Measurements from ENCODE around the gene MANBA. TPM values are rescaled to one million over a fixed set of nuclear protein-coding genes. Genes with fewer than 3 reads are reported as not detected.
"Not testable (repeated sequence)": the region's sequence is repeated elsewhere in the genome, so short reads cannot be mapped to it uniquely, and the experiment has no call there.

The MANBA gene
- polyA plus RNA-seq, 1 donor from 2014 or later = 32.4 TPM

GRCh38 chr4:102640669-102641068 lies 120.1 kb downstream of the MANBA start:
- peaks cover 6% of the 10 kb centered on the region for H3K36me3 Mint-ChIP-seq
- no peak overlapping the region for H3K27ac Mint-ChIP-seq
- no peaks in the 10 kb centered on the region for H3K9me3 Mint-ChIP-seq
- H3K4me1 Mint-ChIP-seq = no peaks in the 10 kb centered on the region
- no peaks in the 10 kb centered on the region for H3K27me3 Mint-ChIP-seq
- no peak overlapping the region for H3K4me3 Mint-ChIP-seq

GRCh38 chr4:102639598-102639997 lies 121.2 kb downstream of the MANBA start:
- Mint-ChIP-seq H3K27me3 (no peaks in the 10 kb centered on the region), H3K36me3 (peaks cover 7% of the 10 kb centered on the region), H3K4me3 (no peak overlapping the region), H3K27ac (no peak overlapping the region), H3K9me3 (no peaks in the 10 kb centered on the region), H3K4me1 (no peaks in the 10 kb centered on the region)

- no peak overlapping the region for H3K27ac Mint-ChIP-seq
- no peak overlapping the region for H3K4me3 Mint-ChIP-seq
- H3K27me3 Mint-ChIP-seq = no peaks in the 10 kb centered on the region
- H3K36me3 Mint-ChIP-seq = peaks cover 7% of the 10 kb centered on the region
- H3K4me1 Mint-ChIP-seq = no peaks in the 10 kb centered on the region
- no peaks in the 10 kb centered on the region for H3K9me3 Mint-ChIP-seq
Measured at GRCh38 chr4:102638621-102639020, 122.1 kb downstream of the MANBA start.

DNA sequence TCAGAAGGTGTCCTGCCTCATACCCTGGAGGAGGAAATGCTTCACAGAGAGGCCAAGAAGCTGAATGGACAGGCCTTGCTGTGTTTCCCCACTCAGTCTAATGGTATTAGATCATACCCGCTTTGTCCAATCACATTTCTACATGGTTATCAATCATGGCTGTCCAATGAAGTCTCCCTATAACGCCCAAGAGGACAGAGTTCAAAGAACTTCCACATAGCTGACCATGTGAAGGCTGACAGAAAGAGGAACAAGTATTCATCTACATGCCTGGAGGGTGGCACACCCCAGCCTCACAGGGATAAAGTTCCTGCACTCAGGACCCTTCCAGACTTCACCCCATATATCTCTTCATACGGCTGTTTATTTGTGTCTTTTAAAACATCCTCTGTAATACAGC lies 123.4 kb downstream of the MANBA start:
- H3K36me3 Mint-ChIP-seq = peaks cover 7% of the 10 kb centered on the region
- no peaks in the 10 kb centered on the region for H3K9me3 Mint-ChIP-seq
- H3K4me1 Mint-ChIP-seq = no peaks in the 10 kb centered on the region
- H3K27ac Mint-ChIP-seq = no peak overlapping the region
- no peak overlapping the region for H3K4me3 Mint-ChIP-seq
- no peaks in the 10 kb centered on the region for H3K27me3 Mint-ChIP-seq

GRCh38 chr4:102633100-102633499 lies 127.7 kb downstream of the MANBA start:
- H3K27me3 Mint-ChIP-seq = no peaks in the 10 kb centered on the region
- H3K4me1 Mint-ChIP-seq = no peaks in the 10 kb centered on the region
- no peak overlapping the region for H3K4me3 Mint-ChIP-seq
- H3K27ac Mint-ChIP-seq = no peak overlapping the region
- peaks cover 3% of the 10 kb centered on the region for H3K36me3 Mint-ChIP-seq
- no peaks in the 10 kb centered on the region for H3K9me3 Mint-ChIP-seq

- Mint-ChIP-seq H3K27ac (peak overlapping the region in 1 of 3 donors; percentile 59), H3K36me3 (peaks cover 3% of the 10 kb centered on the region), H3K4me1 (no peaks in the 10 kb centered on the region), H3K9me3 (no peaks in the 10 kb centered on the region), H3K4me3 (no peak overlapping the region), H3K27me3 (no peaks in the 10 kb centered on the region)
Measured at GRCh38 chr4:102632241-102633065, 128.3 kb downstream of the MANBA start.

GRCh38 chr4:102631616-102632015 lies 129.2 kb downstream of the MANBA start:
- Mint-ChIP-seq H3K9me3 (no peaks in the 10 kb centered on the region), H3K4me1 (no peaks in the 10 kb centered on the region), H3K27ac (peak overlapping the region in 2 of 3 donors; percentile 19 to 59), H3K36me3 (peaks cover 3% of the 10 kb centered on the region), H3K4me3 (peak overlapping the region in 1 of 4 donors; percentile 23), H3K27me3 (no peaks in the 10 kb centered on the region)

DNA sequence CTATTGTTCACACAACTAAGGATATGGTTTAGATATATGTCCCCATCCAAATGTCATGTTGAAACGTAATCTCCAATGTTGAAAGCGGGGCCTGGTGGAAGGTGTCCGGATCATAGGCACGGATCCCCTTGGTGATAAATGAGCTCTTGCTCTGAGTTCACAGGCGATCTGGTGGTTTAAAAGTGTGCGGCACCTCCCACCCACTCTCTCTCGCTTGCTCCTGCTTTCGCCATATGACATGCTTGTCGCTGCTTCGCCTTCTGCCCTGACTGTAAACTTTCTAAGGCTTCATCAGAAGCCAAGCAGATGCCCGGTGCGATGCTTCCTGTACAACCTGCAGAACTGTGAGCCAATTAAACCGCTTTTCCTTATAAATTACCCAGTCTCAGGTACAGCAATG lies 131.1 kb downstream of the MANBA start:
- Mint-ChIP-seq H3K4me1 (peaks cover 0 to 5% (median 0%) of the 10 kb centered on the region in 3 donors), H3K27ac (peak overlapping the region in 1 of 3 donors; percentile 47), H3K27me3 (no peaks in the 10 kb centered on the region), H3K9me3 (no peaks in the 10 kb centered on the region), H3K4me3 (no peak overlapping the region), H3K36me3 (no peaks in the 10 kb centered on the region)

DNA sequence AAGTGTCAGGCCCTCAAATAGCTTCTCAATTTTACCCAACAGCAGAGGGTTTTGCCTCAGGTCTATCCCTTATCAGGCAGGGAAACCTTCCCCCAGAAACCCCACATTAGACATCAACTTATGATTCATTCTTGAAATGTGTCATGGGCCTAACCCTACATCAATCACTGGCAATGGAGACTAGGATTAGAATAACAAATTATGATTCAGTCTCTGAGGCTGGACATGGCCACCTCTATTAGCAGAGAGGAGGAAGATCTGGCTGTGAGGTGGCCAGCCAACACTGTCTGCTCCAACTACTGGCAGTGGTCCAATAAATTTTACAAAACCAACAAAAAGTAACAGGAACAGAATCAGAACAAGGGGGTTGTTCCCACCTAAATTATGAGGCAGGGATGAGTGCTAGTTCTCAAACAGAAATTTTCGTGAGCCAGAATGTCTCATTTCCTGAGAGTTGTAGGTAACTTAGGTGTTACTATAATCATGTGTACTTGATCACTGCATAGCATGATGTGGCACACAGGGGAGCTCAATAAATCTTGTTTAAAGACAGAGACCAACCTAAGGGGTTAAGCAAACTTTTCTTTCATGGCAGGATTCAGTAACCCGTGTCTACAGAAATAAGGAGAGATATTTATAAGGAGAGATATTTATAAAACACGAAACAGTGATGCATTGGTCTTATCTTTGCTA lies 132.8 kb downstream of the MANBA start:
- H3K4me3 Mint-ChIP-seq = no peak overlapping the region
- H3K4me1 Mint-ChIP-seq = peaks cover 0 to 5% (median 0%) of the 10 kb centered on the region in 3 donors
- H3K27ac Mint-ChIP-seq = no peak overlapping the region
- H3K36me3 Mint-ChIP-seq = no peaks in the 10 kb centered on the region
- no peaks in the 10 kb centered on the region for H3K27me3 Mint-ChIP-seq
- no peaks in the 10 kb centered on the region for H3K9me3 Mint-ChIP-seq

GRCh38 chr4:102625232-102625930 lies 135.4 kb downstream of the MANBA start:
- Mint-ChIP-seq H3K4me3 (no peak overlapping the region), H3K9me3 (no peaks in the 10 kb centered on the region), H3K27me3 (no peaks in the 10 kb centered on the region), H3K4me1 (peaks cover 0 to 8% (median 2%) of the 10 kb centered on the region in 3 donors), H3K27ac (peak overlapping the region in 1 of 3 donors; percentile 79), H3K36me3 (no peaks in the 10 kb centered on the region)

DNA sequence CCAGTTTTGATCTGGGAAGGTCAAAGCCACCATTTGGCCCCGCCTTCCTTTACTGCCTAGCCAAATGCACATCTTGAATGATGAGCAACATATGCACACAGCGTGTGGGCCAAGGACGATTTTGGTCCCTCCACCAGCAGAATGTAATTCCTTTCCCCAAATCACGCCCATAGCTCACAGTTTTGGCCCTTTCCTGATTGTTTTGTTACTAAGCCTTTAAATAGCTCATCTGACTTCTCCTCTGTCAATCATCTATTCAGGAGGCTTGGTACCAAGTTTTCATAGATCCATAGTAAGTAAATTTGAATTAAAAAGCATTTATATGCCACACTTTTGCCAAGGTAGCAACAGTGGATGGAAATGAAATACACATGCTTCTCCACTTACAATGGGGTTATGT lies 136.3 kb downstream of the MANBA start:
- Mint-ChIP-seq H3K4me3 (no peak overlapping the region), H3K4me1 (peaks cover 0 to 10% (median 2%) of the 10 kb centered on the region in 3 donors), H3K27ac (no peak overlapping the region)

GRCh38 chr4:102623622-102624021 lies 137.1 kb downstream of the MANBA start:
- no peak overlapping the region for H3K27ac Mint-ChIP-seq
- H3K9me3 Mint-ChIP-seq = no peaks in the 10 kb centered on the region
- no peaks in the 10 kb centered on the region for H3K36me3 Mint-ChIP-seq
- no peak overlapping the region for H3K4me3 Mint-ChIP-seq
- H3K27me3 Mint-ChIP-seq = no peaks in the 10 kb centered on the region
- H3K4me1 Mint-ChIP-seq = peaks cover 2 to 11% (median 5%) of the 10 kb centered on the region in 3 donors

More for the DNA sequence above, 136.3 kb downstream of the MANBA start:
- Mint-ChIP-seq H3K9me3 (no peaks in the 10 kb centered on the region), H3K27me3 (no peaks in the 10 kb centered on the region), H3K36me3 (no peaks in the 10 kb centered on the region)

DNA sequence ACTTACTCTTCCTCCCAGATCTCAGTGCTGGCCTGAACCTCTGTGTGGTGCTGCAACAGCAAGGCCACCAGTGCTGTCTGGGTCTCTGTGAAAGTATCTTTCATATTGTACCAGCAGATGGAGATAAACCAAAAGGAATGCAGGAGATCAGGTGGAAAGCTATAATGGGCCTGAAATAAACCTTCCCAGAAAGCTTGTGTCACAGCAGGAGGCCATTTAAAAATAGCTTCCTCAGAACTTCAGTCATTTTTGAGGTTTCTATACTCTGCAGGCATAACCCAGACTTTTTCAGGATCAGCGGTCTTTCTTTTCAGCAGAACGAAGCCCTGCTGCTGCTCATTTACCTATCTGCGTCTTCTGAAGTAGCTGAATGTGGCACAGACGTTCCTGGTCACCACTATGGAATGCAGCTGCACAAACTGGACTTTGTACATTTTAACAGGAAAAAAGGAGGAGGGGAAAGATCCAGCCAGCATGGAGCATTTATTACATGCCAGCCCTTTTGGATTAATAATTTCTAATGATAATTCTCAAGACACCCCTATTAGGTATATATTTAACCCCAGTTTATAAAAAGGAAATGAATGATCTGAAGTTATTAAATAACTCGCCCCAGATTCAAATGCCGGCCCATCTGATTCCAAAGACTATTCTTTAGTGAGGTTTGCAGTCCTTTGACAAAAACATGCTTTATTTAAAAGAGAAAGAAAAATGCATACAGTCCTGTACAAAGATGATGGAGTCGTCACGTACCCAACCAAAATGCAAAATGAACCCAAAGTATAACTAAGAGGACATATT lies 139.9 kb downstream of the MANBA start:
- Mint-ChIP-seq H3K4me1 (peaks cover 4 to 13% (median 5%) of the 10 kb centered on the region in 3 donors), H3K9me3 (peaks cover 0 to 1% (median 0%) of the 10 kb centered on the region in 3 donors), H3K27ac (no peak overlapping the region), H3K36me3 (no peaks in the 10 kb centered on the region), H3K4me3 (no peak overlapping the region), H3K27me3 (no peaks in the 10 kb centered on the region)

DNA sequence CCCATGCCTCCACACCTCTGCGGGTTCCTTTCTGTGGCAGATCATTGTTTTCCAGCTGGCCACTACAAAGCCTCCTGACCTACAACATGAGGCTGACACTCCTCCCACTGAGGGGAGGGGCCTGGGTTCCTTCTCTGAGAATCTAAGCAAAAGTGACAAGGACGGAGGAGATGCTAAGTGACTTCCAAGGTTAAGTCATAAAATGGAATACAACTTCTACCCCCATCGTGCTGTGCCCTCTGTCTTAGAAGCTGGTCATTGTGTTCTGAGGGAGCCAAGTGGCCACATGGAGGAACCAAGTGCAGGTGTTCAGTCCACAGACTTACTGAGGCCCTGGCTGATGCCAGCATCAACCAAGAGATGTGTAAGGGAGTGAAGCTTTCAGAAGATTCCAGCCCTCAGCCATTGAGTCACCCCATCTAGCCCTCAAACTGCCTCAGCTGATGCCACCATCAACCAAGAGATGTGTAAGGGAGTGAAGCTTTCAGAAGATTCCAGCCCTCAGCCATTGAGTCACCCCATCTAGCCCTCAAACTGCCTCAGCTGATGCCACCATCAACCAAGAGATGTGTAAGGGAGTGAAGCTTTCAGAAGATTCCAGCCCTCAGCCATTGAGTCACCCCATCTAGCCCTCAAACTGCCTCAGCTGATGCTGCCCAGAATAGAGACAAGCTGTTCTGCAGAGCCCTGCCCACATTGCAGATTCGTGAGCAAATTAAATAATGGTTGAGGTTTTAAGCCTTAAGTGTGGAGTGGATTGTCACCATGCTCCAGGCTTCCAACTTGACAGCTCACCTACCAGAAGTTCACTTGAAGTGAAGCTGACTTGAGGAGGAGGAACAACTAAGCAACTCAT lies 140.8 kb downstream of the MANBA start:
- H3K36me3 Mint-ChIP-seq, H3K27ac Mint-ChIP-seq, H3K27me3 Mint-ChIP-seq, H3K4me1 Mint-ChIP-seq, H3K9me3 Mint-ChIP-seq: not testable (repeated sequence)
- H3K4me3 Mint-ChIP-seq = peak overlapping the region in 1 of 4 donors; percentile 16
